NCI-H2029 (cell line): ENCODE results near the gene CREB5.

ENCODE experiments used
- DNase-seq: peaks from one replicate; lab custom pipeline; 2025; lab: John Stamatoyannopoulos, UW

Gene CREB5

GRCh38 chr7:28858206-28858605 is 445.9 kb downstream of the CREB5 start:
- DNase-seq: no peak

GRCh38 chr7:28858895-28859294 is 446.6 kb downstream of the CREB5 start:
- DNase-seq: no peak

- DNase-seq: no peak
These were observed 449.5 kb downstream of the CREB5 start for GRCh38 chr7:28861825-28862224.

GRCh38 chr7:28862595-28863272 is 450.4 kb downstream of the CREB5 start:
- no peak for DNase-seq

- DNase-seq: no peak
These were observed 453.4 kb downstream of the CREB5 start for GRCh38 chr7:28865601-28866144.

GRCh38 chr7:28868712-28869111 is 456.4 kb downstream of the CREB5 start:
- no peak for DNase-seq

- DNase-seq: no peak
These were observed 458.8 kb downstream of the CREB5 start for GRCh38 chr7:28871077-28871476.

GRCh38 chr7:28871631-28872030 is 459.3 kb downstream of the CREB5 start:
- DNase-seq: no peak

GRCh38 chr7:28872226-28872625 is 459.9 kb downstream of the CREB5 start:
- DNase-seq: no peak

- DNase-seq: no peak
These were observed 461.0 kb downstream of the CREB5 start for GRCh38 chr7:28873365-28873764.

GRCh38 chr7:28874001-28874400 is 461.7 kb downstream of the CREB5 start:
- DNase-seq: no peak
